ENCODE measurements around the gene CLCNKB.

DNA sequence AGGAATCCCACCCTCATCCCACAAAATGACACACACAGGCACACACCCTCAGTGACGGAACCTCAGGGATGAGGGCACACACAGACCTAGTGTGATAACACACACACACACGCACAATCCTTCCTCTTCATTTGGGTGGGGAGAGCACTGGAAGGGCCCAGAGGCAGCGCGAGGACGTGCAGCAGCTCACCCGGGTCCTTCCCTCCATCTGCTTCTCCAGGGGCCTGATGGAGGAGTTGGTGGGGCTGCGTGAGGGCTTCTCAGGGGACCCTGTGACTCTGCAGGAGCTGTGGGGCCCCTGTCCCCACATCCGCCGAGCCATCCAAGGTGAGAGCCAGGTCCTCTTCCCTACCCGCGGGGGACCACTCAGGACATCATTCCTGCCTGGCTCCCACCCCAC lies 21.2 kb upstream of the CLCNKB start:
- TF ChIP-seq, protein P1, sequence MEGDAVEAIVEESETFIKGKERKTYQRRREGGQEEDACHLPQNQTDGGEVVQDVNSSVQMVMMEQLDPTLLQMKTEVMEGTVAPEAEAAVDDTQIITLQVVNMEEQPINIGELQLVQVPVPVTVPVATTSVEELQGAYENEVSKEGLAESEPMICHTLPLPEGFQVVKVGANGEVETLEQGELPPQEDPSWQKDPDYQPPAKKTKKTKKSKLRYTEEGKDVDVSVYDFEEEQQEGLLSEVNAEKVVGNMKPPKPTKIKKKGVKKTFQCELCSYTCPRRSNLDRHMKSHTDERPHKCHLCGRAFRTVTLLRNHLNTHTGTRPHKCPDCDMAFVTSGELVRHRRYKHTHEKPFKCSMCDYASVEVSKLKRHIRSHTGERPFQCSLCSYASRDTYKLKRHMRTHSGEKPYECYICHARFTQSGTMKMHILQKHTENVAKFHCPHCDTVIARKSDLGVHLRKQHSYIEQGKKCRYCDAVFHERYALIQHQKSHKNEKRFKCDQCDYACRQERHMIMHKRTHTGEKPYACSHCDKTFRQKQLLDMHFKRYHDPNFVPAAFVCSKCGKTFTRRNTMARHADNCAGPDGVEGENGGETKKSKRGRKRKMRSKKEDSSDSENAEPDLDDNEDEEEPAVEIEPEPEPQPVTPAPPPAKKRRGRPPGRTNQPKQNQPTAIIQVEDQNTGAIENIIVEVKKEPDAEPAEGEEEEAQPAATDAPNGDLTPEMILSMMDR (conservative IDR thresholded peaks at IDR 0.05; ENCODE audit: low read depth, low read length), result no peak
- TF ChIP-seq RAD21 (IDR thresholded peaks at IDR 0.05; ENCODE audit: low read length) (no peak), POLR2A (IDR thresholded peaks at IDR 0.05; ENCODE audit: low read depth, low read length) (no peak), RFX5 (IDR thresholded peaks at IDR 0.05; ENCODE audit: low read depth, low read length) (no peak), MAFK (IDR thresholded peaks at IDR 0.05; ENCODE audit: low read depth, low read length) (no peak)
- TF ChIP-seq, protein P2, sequence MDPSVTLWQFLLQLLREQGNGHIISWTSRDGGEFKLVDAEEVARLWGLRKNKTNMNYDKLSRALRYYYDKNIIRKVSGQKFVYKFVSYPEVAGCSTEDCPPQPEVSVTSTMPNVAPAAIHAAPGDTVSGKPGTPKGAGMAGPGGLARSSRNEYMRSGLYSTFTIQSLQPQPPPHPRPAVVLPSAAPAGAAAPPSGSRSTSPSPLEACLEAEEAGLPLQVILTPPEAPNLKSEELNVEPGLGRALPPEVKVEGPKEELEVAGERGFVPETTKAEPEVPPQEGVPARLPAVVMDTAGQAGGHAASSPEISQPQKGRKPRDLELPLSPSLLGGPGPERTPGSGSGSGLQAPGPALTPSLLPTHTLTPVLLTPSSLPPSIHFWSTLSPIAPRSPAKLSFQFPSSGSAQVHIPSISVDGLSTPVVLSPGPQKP (IDR thresholded peaks at IDR 0.05; ENCODE audit: borderline replicate concordance, low read depth, low read length), result no peak
